ENCODE measurements around the gene GPR61.

The GPR61 gene

DNA sequence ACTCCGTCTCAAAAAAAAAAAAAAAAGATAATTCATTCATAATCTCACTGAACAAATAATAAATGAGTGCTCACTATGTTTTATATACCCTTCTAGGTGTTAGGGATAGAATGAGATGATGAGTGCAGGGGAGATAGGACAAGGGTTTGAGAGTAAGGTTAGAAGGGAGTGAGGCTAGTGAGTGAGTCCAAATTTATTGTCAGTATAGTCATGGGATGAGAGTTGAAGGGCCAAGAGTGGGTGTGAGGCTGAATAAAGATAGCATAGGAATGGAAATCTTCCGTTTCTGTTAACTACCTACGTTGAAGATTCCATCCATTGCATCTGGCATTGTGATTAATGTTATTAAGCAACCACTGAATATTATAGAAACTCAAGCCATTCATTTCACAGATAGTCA is 25.6 kb downstream of the GPR61 start:
- no peak for DNase-seq (ENCODE audit: low read depth in 2 of 2, low spot score in 1 of 2)

GRCh38 chr1:109566982-109567381 is 27.3 kb downstream of the GPR61 start:
- DNase-seq (ENCODE audit: low read depth in 2 of 2, low spot score in 1 of 2), result no peak

- no peak for DNase-seq (ENCODE audit: low read depth in 2 of 2, low spot score in 1 of 2)
These were observed 28.4 kb downstream of the GPR61 start for GRCh38 chr1:109567877-109568672.

DNA sequence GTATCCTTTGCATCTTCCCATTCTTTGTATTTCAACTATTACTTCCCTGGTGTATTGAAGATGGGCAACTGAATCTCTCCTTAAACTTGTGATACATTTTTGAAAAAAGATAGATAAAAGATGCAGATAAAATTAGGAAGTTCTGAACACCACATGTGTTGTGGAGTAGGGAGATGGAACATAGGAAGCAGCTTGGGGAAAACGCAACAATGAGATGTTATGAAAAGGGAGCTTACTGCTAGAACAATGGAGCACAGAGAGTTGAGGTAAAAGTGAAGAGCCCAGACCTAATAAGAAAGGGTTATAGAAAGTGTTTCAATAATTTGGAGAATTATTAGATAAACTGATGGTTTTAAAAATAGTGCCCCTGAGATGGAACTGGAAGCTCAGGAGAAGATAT is 29.7 kb downstream of the GPR61 start:
- no peak for DNase-seq (ENCODE audit: low read depth in 2 of 2, low spot score in 1 of 2)

DNA sequence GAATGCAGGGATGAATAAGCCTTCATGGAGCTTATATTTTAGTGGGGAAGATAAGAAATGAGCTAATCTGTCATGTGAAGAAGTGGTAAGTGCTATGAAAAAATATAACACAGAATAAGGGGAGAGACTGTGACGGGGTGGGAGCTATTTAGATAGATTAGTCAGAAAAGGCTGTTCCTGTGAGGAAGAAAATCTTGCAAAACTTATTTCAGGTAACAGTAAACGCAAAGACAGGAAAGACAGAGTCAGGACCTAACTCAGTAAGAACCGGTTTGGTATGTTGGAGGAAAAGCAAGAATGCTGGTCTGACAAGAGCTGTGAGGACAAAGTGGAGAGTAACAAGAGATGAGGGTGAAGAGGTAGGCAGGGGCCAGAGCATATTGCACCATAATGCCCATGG is 30.7 kb downstream of the GPR61 start:
- no peak for DNase-seq (ENCODE audit: low read depth in 2 of 2, low spot score in 1 of 2)

GRCh38 chr1:109573785-109574184 is 34.1 kb downstream of the GPR61 start:
- DNase-seq (ENCODE audit: low read depth in 2 of 2, low spot score in 1 of 2), result no peak

DNA sequence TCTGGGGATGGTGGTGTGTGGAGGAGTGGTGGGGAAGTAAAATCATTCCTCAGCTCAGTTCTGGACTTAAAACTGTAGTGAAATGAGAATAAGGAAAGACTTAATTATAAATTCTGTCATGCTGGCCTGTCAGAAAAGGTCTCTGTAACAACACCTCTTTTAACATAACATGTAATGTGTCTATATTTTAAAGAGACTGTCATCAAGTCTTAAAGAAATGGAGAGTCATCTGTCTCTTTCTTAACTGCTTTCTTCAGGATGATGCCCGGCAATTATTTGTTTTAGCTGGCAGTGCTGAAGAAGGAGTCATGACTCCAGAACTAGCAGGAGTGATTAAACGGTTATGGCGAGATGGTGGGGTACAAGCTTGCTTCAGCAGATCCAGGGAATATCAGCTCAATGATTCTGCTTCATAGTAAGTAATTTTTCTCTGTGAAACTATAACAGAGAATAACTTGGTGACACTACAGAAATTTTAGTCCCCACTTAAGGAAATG is 39.3 kb downstream of the GPR61 start:
- DNase-seq (ENCODE audit: low read depth in 2 of 2, low spot score in 1 of 2), result no peak

DNA sequence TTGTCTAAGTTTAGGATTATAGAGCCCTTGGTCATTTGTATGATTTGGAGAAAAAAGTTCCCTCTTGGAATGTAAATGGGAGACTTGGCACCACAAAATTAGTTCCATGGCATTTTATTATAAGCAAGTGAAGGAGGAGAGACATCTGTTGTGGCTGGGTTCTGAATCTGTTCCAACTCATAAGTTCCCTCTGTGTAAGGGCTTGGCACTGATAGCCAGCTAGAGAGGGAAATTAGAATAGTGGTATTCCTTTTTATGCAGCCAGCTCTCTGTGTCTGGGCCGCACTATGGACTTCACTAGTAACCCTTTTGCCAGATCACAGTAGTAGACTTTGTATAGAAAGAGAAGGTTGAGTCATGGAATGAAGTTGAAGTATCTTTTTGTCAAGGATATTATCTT is 39.8 kb downstream of the GPR61 start:
- DNase-seq (ENCODE audit: low read depth in 2 of 2, low spot score in 1 of 2), result no peak

DNA sequence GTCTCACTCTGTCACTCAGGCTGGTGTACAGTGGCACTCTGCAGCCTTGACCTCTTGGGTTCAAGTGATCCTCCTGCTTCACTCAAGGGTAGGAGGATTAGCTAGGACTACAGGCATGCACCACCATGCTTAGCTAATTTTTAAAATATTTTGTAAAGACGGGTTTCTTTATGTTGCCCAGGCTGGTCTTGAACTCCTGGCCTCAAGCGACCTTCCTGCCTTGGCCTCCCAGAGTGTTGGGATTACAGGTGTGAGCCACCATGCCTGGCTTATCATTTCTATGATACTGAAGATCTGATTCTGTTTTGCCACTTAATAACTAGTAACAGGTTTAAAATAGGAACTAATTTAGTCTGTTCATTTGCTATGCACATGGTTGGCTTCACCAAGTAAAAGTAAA is 42.3 kb downstream of the GPR61 start:
- DNase-seq (ENCODE audit: low read depth in 2 of 2, low spot score in 1 of 2), result no peak

DNA sequence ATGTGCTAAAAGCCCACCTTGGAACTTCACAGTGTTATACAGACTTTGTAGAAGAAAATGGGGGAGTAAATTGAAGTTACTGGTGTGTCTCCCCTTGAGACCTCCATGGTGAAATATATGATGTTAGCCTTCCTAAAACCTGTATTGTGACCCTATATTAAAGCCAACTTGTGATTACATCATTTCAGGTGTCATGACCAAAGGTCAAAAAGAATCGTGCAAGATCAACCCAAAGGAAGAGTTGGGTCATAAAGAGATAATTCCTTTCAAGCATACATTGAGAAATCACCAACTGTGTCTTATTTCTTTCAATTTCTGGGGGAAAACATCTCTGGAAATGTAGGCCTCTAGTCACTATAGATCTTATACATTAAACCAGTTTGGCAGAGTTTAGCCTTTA is 45.1 kb downstream of the GPR61 start:
- DNase-seq (ENCODE audit: low read depth in 2 of 2, low spot score in 1 of 2), result no peak

DNA sequence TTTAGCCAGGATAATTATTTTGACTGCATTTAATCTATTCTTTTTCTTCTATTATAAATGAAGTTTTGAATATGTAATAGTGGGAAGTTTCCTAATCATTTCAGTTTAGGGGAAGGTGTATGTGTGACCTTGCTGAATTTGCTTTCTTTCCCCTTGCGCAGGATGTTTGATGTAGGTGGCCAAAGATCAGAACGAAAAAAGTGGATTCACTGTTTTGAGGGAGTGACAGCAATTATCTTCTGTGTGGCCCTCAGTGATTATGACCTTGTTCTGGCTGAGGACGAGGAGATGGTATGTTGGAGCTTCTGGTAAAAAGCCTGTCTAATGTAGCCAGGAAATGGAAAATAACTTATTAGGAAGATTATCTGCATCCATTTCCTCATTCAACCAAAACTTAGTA is 46.4 kb downstream of the GPR61 start:
- no peak for DNase-seq (ENCODE audit: low read depth in 2 of 2, low spot score in 1 of 2)

GRCh38 chr1:109589177-109589576 is 49.5 kb downstream of the GPR61 start:
- DNase-seq (ENCODE audit: low read depth in 2 of 2, low spot score in 1 of 2), result no peak

DNA sequence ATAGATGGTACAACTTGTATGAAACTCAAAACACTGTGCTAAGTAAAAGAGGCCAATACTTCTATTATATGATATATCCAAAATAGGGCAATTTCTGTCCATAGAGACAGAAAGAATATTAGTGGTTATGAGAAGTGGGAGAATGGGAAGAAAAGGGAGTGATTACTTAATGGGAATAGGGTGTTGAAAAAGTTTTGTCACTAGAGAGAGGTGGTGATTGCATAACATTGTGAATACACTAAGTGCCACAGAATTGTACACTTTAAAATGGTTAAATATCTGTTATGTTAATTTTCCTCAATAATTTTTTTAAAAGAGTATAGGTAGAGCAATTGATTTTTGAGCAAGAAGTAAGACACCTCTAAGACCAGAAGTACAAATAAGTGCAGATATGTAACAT is 50.0 kb downstream of the GPR61 start:
- DNase-seq (ENCODE audit: low read depth in 2 of 2, low spot score in 1 of 2), result no peak

DNA sequence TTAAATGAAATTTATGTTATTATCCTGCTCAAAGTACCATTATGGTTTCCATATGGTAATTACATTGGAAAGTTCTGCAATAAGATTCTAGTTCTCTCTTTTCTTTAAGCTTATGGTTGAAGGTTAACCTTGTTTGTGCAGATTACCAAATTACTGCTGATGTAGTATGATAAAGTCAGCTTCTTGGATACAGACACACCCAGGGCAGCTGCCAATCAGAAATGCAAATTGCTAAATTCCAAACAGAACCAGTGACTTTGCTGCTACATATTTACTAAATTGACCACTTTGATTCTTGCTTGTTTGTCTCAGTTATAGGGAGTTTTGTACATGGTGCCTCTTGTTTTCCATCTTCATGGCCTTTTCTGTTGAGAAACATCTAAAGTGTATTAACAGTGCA is 53.2 kb downstream of the GPR61 start:
- no peak for DNase-seq (ENCODE audit: low read depth in 2 of 2, low spot score in 1 of 2)

DNA sequence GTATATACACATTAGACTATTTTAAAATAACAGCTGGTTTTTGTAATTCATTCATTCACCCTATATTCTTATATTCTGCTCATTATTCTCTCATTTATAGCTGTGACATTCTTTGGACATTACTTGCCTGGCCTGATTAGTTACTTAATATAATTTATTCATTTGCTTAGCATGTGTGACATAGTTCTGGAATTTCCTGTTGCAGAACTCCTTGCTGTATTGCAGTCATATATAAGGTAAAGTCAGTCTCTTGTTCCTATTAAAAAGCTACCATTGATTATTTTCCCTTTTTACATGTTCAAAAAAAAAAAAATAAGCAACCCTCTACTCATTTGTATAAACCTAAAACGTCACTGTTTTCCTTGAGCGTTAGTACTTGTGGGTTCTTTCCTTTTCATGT is 55.9 kb downstream of the GPR61 start:
- DNase-seq (ENCODE audit: low read depth in 2 of 2, low spot score in 1 of 2), result no peak

All from stimulated activated CD8-positive, alpha-beta memory T cell treated with anti-CD3 and anti-CD28 coated beads, Interleukin-4, amount 100 ng/mL, for 1 hour (primary cell).